ENCODE data around the gene RBM10. TPM values are rescaled to one million over a fixed set of nuclear protein-coding genes. Genes with fewer than 3 reads are reported as not detected.

The RBM10 gene
- total RNA-seq, 1 donor from 2014 or later, result 27.1 TPM

DNA sequence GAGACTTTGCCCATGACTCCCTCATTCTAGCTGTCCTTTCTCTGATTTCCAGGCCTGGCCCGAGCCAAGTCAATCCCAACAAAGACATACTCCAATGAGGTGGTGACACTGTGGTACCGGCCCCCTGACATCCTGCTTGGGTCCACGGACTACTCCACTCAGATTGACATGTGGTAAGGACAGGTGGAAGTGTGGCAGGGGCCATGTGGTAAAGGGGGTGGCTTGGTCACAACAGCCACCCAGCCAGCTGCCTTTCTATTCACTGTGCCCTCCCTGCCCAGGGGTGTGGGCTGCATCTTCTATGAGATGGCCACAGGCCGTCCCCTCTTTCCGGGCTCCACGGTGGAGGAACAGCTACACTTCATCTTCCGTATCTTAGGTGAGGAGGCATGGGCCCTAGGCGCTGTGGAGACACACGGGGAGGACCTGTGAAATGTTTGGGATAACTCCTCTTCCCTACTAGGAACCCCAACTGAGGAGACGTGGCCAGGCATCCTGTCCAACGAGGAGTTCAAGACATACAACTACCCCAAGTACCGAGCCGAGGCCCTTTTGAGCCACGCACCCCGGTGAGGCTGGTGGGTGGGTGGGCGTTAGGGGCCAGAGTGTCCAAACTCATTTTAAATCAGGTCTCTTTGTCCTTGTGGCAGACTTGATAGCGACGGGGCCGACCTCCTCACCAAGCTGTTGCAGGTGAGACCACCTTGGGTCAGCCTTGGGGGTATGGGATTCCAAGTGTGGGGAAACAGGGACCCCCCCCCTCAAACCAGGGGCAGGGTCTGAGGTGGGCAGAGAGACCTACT lies 81.7 kb downstream of the RBM10 start:
- intact Hi-C loops (cut with DNase I), result no loop called here

DNA sequence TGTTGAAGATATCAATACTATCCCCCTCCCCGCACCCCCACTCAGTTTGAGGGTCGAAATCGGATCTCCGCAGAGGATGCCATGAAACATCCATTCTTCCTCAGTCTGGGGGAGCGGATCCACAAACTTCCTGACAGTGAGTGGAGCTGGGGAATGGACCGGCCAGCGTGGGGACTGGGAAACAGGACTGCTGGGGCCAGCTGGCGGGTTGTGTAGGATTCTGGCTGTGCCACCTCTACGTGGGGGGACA lies 82.2 kb downstream of the RBM10 start:
- DNase-seq (ENCODE audit: low spot score), result no peak
- intact Hi-C loops (cut with DNase I), result no loop called here

More for the DNA sequence above, 81.7 kb downstream of the RBM10 start:
- peak; percentile 62 for DNase-seq (ENCODE audit: low spot score)

DNA sequence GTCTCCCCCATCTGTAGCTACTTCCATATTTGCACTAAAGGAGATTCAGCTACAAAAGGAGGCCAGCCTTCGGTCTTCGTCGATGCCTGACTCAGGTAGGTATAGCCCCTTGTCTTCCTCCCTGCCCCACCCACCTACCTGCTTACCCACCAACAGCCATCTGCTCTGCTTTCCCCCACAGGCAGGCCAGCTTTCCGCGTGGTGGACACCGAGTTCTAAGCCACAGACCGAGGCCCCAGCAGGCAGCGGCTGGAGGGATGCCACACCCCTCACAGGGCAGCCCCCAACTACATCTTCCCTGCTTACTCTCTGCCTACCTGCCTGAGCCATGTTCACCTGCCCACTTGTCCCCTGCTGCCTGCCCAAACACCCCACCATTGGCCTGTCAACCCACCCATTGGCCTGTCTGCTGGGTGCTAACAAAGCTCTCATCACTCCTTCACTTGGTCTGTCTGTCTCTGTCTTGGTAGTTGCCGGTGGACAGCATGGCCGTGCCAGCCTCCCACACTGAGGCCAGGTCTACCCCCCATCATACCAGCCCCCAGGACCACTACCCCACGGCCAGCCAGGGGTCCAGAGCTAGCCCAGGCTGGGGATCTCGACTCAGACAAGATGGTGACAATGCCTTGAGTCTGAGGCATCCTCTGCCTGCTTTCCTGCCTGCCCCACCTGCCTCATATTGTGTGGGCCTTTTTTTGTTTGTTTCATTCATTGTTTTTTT lies 83.7 kb downstream of the RBM10 start:
- peak; percentile 41 for DNase-seq (ENCODE audit: low spot score)
- intact Hi-C loops (cut with DNase I), result no loop called here

- DNase-seq (ENCODE audit: low spot score), result peak; percentile 50
- intact Hi-C loops (cut with DNase I), result no loop called here
Observed at GRCh38 chrX:47229427-47229826, 84.4 kb downstream of the RBM10 start.

DNA sequence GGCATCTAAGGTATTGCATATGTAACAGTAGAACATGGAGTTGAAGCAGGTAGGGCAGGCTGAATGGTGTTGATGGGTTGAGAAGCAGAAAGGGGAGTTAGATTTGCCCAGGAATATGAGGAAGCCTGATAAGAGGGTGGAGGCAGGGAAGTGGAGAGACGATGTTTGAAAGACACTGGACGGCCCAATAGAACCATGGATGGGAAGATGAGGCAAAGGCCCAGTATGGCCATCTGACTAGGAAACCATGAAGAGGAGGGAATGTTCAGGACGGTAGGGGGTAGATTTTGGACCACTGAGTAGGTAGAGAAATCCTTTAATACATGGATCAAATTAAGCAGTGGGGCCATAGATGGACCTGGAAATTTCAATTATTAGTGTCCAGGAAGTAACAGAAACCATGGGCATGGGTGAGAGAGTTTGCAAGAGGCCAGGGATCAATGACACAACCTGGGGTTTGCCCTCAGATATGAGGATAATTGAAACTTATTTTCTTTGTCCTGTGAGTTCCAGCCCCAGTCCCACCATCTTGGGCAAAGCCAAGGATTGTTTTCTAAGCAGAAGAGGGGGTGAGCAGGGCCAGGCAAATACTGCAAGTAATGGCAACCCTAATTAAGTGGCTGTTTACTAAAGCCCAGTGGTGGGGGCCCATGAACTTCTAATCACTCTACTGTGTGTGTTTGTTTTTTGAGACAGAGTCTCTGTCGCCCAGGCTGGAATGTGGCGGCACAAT lies 85.3 kb downstream of the RBM10 start:
- intact Hi-C loops (cut with DNase I), result no loop called here
- DNase-seq (ENCODE audit: low spot score), result peak; percentile 27

- intact Hi-C loops (cut with DNase I), result no loop called here
- no peak for DNase-seq (ENCODE audit: low spot score)
Observed at GRCh38 chrX:47231167-47231566, 86.1 kb downstream of the RBM10 start.

DNA sequence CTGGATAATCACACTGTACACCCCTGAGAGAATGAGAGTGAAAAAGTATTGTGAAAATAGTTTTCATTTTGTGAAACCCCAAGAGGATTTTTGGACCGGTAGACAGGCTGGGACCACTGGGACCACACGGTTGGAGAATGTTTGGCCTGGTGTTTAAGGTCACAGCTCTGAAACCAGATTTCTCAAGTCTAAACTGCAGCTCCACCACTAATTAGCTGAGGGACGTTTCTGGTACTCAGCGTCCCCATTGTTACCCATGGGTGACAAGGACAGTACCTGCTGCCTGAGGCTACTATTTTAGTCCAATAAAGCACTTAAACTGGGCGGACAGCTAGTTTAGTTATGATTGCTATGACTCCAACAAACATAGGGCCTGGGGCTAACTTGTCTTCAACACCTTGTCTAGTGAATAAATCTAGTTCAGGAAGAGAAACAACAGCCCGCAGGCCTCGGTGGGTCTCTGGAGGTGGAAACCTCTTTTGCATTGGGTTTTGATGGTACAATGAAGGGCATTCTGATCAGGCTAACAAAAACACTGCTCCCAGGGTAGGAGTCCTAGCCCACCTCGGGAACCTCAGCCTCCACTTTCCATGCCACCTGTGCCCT lies 87.3 kb downstream of the RBM10 start:
- intact Hi-C loops (cut with DNase I), result loop anchor here (1.0 kb wide), 1 partner anchor 13 kb away; no protein-coding TSS in a partner anchor

DNA sequence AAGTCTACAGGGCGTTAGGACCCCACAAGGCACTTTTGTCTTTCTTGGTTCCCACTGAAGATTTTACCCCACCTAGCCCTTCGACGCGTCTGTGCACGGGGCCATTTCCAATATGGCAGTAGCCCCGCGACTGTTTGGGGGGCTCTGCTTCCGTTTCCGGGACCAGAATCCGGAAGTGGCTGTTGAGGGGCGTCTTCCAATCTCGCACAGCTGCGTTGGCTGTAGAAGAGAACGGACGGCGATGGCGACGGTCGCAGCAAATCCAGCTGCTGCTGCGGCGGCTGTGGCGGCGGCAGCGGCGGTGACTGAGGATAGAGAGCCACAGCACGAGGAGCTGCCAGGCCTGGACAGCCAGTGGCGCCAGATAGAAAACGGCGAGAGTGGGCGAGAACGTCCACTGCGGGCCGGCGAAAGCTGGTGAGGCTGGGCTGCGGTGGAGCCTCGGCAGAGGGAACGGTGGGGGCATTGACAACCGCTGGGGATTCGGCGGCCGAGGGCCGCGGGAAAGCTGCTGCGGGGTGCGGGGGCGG lies 87.8 kb downstream of the RBM10 start, which contains the start of gene USP11:
Gene USP11, plus strand, starts transcription at position 207 of the 530 bp plus-strand sequence. Its CDS starts 35 bp downstream, at position 242.
- no peak for DNase-seq (ENCODE audit: low spot score)
- intact Hi-C loops (cut with DNase I), result loop anchor here (1.0 kb wide), 1 partner anchor 14 kb away; no protein-coding TSS in a partner anchor

More for the DNA sequence above, 87.3 kb downstream of the RBM10 start:
- DNase-seq (ENCODE audit: low spot score), result peak; percentile 41

- intact Hi-C loops (cut with DNase I), result no loop called here
- peak; percentile 96 for DNase-seq (ENCODE audit: low spot score)
Observed at GRCh38 chrX:47233333-47234113, 88.5 kb downstream of the RBM10 start.

DNA sequence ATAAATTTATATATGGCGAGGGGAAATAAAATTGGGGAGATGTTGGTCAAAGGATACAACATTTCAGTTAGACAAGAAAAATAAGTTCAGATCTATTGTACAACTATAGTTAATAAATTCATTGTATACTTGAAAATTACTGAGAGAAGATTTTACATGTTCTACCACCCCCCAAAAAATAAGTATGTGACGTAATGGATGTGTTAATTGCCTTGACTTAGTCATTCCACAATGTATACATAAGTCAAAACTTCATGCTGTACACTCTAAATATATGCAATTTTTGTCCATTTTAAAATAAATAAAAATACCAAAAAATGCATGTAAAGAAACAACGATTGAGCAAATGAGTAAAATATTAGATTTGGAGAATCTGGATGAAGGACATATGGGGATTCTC lies 89.6 kb downstream of the RBM10 start:
- intact Hi-C loops (cut with DNase I), result no loop called here
- DNase-seq (ENCODE audit: low spot score), result no peak

DNA sequence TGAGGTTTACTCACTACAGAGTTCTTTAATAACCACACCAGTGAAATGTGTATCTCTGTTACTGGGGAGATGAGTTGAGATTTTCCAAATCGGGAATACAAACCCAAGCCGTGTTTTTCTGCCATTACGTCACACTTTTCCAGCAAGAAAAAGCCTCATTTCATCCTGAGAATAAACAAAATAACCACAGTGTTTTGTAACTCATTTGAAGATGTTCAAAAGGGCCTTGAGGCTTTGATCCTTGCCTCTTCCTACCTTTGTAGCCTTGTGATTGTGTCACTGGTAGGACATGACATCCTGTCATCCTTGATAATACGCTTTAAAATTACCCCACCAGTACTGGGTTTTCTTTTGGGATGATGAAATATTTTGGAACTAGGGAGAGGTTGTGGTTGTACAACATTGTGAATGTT lies 90.7 kb downstream of the RBM10 start:
- DNase-seq (ENCODE audit: low spot score), result no peak
- intact Hi-C loops (cut with DNase I), result no loop called here

Other genes starting within 250 kb of the RBM10 start
- gene JADE3, start 232.8 kb upstream of the RBM10 start, total RNA-seq, result 6.7 TPM
- gene RGN, start 66.8 kb upstream of the RBM10 start, total RNA-seq, result 17.1 TPM
- gene NDUFB11, start 519 bp upstream of the RBM10 start, total RNA-seq, result 109 TPM
- gene UBA1, start 48.6 kb downstream of the RBM10 start, total RNA-seq, result 160 TPM
- 177 TPM for gene CDK16, start 73.5 kb downstream of the RBM10 start, total RNA-seq
- gene USP11, start 87.8 kb downstream of the RBM10 start, total RNA-seq, result 64.9 TPM
- gene ZNF157, start 225.4 kb downstream of the RBM10 start, total RNA-seq, result 0.11 TPM